Activated effector memory CD4-positive, alpha-beta T cell treated with Interleukin-2 at 50 U/mL for 16 hours (primary cell): ENCODE results near the gene AGK.
"Not testable (repeated sequence)": the region's sequence is repeated elsewhere in the genome, so short reads cannot be mapped to it uniquely, and the experiment has no call there.

Source experiments
- DNase-seq: peaks from one replicate; pipeline ENCODE4 v3.0.0-alpha.2; 2020

AGK gene

GRCh38 chr7:141588912-141589311 lies 37.7 kb downstream of the AGK start:
- no peak for DNase-seq

- DNase-seq, result no peak
These were observed 38.9 kb downstream of the AGK start for GRCh38 chr7:141590071-141590470.

- DNase-seq, result no peak
These were observed 39.5 kb downstream of the AGK start for GRCh38 chr7:141590666-141591065.

GRCh38 chr7:141593134-141593533 lies 41.9 kb downstream of the AGK start:
- DNase-seq, result no peak

- no peak for DNase-seq
These were observed 46.8 kb downstream of the AGK start for GRCh38 chr7:141597966-141598365.

- DNase-seq, result no peak
These were observed 47.2 kb downstream of the AGK start for GRCh38 chr7:141598408-141598807.

- no peak for DNase-seq
These were observed 49.2 kb downstream of the AGK start for GRCh38 chr7:141600168-141601006.

- no peak for DNase-seq
These were observed 58.4 kb downstream of the AGK start for GRCh38 chr7:141609576-141609975.

GRCh38 chr7:141610671-141611070 lies 59.5 kb downstream of the AGK start:
- DNase-seq, result no peak

GRCh38 chr7:141612861-141613260 lies 61.7 kb downstream of the AGK start:
- no peak for DNase-seq

- DNase-seq, result no peak
These were observed 66.1 kb downstream of the AGK start for GRCh38 chr7:141617280-141617679.

- DNase-seq, result no peak
These were observed 68.5 kb downstream of the AGK start for GRCh38 chr7:141619745-141620144.

- no peak for DNase-seq
These were observed 73.6 kb downstream of the AGK start for GRCh38 chr7:141624763-141625162.

- no peak for DNase-seq
These were observed 79.4 kb downstream of the AGK start for GRCh38 chr7:141630621-141631020.

GRCh38 chr7:141631525-141631924 lies 80.3 kb downstream of the AGK start:
- DNase-seq, result no peak

GRCh38 chr7:141634065-141634464 lies 82.9 kb downstream of the AGK start:
- DNase-seq, result no peak

- DNase-seq, result no peak
These were observed 84.8 kb downstream of the AGK start for GRCh38 chr7:141636053-141636452.

GRCh38 chr7:141640239-141640840 lies 89.1 kb downstream of the AGK start:
- DNase-seq, result no peak

GRCh38 chr7:141641876-141642275 lies 90.7 kb downstream of the AGK start:
- DNase-seq, result no peak

- no peak for DNase-seq
These were observed 94.0 kb downstream of the AGK start for GRCh38 chr7:141645188-141645587.

GRCh38 chr7:141646826-141647480 lies 95.7 kb downstream of the AGK start:
- DNase-seq, result no peak

- DNase-seq, result not testable (repeated sequence)
These were observed 96.5 kb downstream of the AGK start for GRCh38 chr7:141647701-141648100.

- no peak for DNase-seq
These were observed 97.3 kb downstream of the AGK start for GRCh38 chr7:141648276-141649114.
